Measurements from ENCODE around the gene ZBTB7C.

The ZBTB7C gene

DNA sequence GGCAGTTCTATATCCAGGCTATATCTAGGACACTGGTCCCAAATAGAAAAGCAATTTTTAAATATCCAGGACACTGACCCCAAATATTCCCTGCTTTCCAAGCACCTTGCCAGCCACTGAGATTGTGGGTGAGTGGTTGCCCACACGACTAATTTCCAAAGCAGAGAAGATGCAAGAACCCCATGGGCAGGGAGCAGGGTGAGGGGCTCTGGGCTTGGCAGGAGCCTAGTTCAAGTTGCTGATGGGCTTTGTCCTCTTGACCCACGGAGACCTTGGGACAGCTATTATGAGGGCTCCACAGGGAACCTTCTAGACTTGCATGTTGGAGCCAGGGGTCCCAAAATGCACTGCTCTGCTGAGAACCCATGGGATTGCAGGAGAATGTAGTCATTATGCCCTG, 332.7 kb downstream of the ZBTB7C start:
- Histone ChIP-seq H3K4me3 (ENCODE audit: low read length) (no peak overlapping the region), H3K36me3 (ENCODE audit: insufficient read depth, low read length) (no peaks in the 10 kb centered on the region), H3K4me1 (ENCODE audit: insufficient read depth, low read length) (no peaks in the 10 kb centered on the region), H3K9me3 (ENCODE audit: low read length) (no peaks in the 10 kb centered on the region), H3K27me3 (ENCODE audit: insufficient read depth, low read length) (peaks cover 10% of the 10 kb centered on the region), H2AFZ (ENCODE audit: low read depth, low read length) (no peak overlapping the region)

DNA sequence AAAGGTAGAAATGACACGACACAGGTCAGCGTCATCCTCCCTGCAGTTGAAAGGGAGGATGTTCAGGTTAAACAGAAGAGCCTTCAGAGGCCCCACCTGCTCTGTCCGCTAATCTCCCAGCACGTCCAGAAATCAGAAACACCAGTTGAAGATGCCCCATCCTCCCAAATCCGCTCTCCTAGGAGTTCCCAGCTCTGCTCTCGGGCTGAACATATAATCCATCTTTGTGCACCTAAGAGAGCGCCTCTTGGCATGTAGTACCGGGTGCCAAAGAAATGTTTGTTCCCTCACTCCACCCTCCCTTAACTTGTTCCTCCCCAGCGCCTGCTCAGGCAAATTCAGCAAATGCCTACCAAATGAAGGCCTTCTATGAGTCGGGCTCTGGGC, 333.5 kb downstream of the ZBTB7C start:
- Histone ChIP-seq H3K27me3 (ENCODE audit: insufficient read depth, low read length) (peaks cover 10% of the 10 kb centered on the region), H3K9me3 (ENCODE audit: low read length) (no peaks in the 10 kb centered on the region), H3K4me1 (ENCODE audit: insufficient read depth, low read length) (no peaks in the 10 kb centered on the region), H3K36me3 (ENCODE audit: insufficient read depth, low read length) (no peaks in the 10 kb centered on the region), H3K4me3 (ENCODE audit: low read length) (no peak overlapping the region), H2AFZ (ENCODE audit: low read depth, low read length) (no peak overlapping the region)

DNA sequence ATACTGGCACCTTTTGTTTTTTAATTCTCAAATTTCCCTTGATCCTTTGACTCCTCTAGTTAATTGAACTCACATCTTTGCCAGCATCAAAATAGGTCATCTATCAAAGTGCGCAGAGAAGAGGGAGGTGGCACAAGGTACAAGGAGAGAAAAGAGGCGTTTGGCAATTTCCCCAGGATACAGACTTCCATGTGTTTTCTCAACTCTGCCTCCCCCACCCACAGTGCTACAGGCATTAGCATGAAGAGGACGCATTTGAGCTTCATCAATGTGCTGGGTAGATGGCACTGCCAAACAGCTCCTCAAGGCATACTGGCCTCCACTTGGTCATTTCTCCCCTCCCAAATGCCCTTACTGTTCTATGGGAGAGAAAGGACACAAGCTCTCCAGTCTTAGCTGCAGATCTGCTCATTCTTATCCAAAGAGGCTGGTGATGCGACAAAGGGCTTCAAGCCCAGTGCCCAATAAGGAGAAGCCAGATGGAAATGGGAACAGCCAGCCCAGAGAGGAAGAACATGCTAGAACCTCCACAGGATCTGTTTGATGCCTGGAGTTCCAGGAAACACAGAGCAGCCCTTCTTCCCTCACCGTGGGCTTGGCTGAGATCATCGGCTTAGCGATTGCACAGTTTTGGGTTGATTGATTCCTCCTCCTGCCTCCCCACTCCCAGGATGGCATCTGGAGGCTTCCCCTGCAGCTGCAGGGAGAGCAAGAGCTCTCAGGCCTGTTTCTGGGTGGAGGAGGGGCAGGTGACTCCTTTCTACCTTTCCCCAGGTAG, 334.1 kb downstream of the ZBTB7C start:
- Histone ChIP-seq H3K4me1 (ENCODE audit: insufficient read depth, low read length) (no peaks in the 10 kb centered on the region), H2AFZ (ENCODE audit: low read depth, low read length) (no peak overlapping the region), H3K9me3 (ENCODE audit: low read length) (no peaks in the 10 kb centered on the region), H3K4me3 (ENCODE audit: low read length) (no peak overlapping the region), H3K36me3 (ENCODE audit: insufficient read depth, low read length) (no peaks in the 10 kb centered on the region), H3K27me3 (ENCODE audit: insufficient read depth, low read length) (peaks cover 10% of the 10 kb centered on the region)

DNA sequence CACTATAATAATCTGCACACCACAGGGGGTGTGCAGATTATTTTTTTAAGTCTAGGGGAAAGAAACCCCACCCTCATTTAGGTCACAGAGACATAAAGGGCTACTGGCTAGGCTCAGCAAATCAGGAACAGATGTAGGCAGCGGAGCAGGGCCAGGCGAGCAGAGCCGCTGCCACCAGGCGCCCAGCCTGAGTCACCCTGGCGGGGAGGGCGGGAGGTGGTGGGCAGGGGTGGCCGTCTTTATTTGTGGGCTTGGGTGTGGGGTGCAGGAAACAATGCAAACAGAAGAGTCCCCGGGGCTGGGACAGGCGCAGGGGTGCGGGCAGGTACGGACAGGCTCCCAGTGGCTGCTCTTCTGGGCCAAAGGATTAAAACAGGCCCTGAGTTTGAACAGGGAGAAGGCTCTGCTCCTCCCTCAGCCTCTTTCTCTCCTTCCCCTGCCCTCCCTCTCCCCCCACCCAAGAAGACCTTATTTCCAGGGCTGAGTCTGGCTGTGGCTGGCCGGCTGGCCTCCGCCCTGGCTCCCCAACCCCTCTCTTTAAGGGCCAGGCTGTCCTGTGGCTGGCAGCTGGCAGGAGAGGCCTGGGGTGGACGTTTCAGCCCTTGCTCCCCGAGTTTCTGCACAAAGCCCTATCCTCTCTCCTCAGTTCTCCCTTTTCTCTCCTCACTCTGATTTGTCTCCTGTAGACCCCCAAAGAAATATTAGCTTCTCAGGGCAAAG, 335.8 kb downstream of the ZBTB7C start:
- peaks cover 10% of the 10 kb centered on the region for H3K27me3 ChIP-seq (ENCODE audit: insufficient read depth, low read length)
- H3K4me3 ChIP-seq (ENCODE audit: low read length), result no peak overlapping the region
- H3K9me3 ChIP-seq (ENCODE audit: low read length), result no peaks in the 10 kb centered on the region
- no peak overlapping the region for H2AFZ ChIP-seq (ENCODE audit: low read depth, low read length)
- no peaks in the 10 kb centered on the region for H3K4me1 ChIP-seq (ENCODE audit: insufficient read depth, low read length)
- H3K36me3 ChIP-seq (ENCODE audit: insufficient read depth, low read length), result no peaks in the 10 kb centered on the region

GRCh38 chr18:48072428-48073204, 336.6 kb downstream of the ZBTB7C start:
- no peaks in the 10 kb centered on the region for H3K9me3 ChIP-seq (ENCODE audit: low read length)
- peaks cover 10% of the 10 kb centered on the region for H3K27me3 ChIP-seq (ENCODE audit: insufficient read depth, low read length)
- H3K36me3 ChIP-seq (ENCODE audit: insufficient read depth, low read length), result no peaks in the 10 kb centered on the region
- no peak overlapping the region for H2AFZ ChIP-seq (ENCODE audit: low read depth, low read length)
- H3K4me3 ChIP-seq (ENCODE audit: low read length), result no peak overlapping the region
- H3K4me1 ChIP-seq (ENCODE audit: insufficient read depth, low read length), result no peaks in the 10 kb centered on the region

DNA sequence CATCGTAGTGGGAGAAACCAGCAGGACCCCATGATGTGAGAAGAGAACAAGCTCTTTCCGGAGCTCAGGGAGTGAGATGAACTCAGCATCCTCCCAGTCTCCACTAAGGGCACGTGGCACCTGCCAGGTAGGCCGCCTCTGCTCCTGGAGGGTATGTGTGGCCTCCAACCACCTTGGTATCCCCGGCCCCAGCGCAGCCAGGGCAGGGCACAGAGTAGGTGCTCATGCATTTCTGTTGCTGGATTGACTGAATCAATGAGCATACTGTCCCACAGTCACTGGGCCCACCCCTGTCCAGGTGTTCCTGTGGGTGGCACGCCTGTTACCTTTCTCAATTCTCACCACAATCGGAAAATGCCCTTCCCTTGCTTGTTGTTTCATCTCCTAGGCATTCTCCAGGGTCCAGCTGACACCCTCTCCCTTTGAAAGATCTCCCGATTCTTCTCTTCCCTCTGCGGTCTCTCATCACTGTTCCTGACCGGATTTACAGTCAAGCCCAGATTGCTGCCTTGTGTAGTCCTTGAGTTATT, 340.2 kb downstream of the ZBTB7C start:
- no peaks in the 10 kb centered on the region for H3K36me3 ChIP-seq (ENCODE audit: insufficient read depth, low read length)
- no peaks in the 10 kb centered on the region for H3K4me1 ChIP-seq (ENCODE audit: insufficient read depth, low read length)
- H3K9me3 ChIP-seq (ENCODE audit: low read length), result no peaks in the 10 kb centered on the region
- peaks cover 10% of the 10 kb centered on the region for H3K27me3 ChIP-seq (ENCODE audit: insufficient read depth, low read length)
- H3K4me3 ChIP-seq (ENCODE audit: low read length), result no peak overlapping the region
- no peak overlapping the region for H2AFZ ChIP-seq (ENCODE audit: low read depth, low read length)

- Histone ChIP-seq H3K27me3 (ENCODE audit: insufficient read depth, low read length) (no peaks in the 10 kb centered on the region), H3K36me3 (ENCODE audit: insufficient read depth, low read length) (no peaks in the 10 kb centered on the region), H3K4me1 (ENCODE audit: insufficient read depth, low read length) (no peaks in the 10 kb centered on the region), H2AFZ (ENCODE audit: low read depth, low read length) (no peak overlapping the region), H3K9me3 (ENCODE audit: low read length) (no peaks in the 10 kb centered on the region), H3K4me3 (ENCODE audit: low read length) (no peak overlapping the region)
These were observed 342.9 kb downstream of the ZBTB7C start for GRCh38 chr18:48066225-48066652.

GRCh38 chr18:48065601-48065995, 343.6 kb downstream of the ZBTB7C start:
- Histone ChIP-seq H3K9me3 (ENCODE audit: low read length) (no peaks in the 10 kb centered on the region), H3K4me1 (ENCODE audit: insufficient read depth, low read length) (no peaks in the 10 kb centered on the region), H3K27me3 (ENCODE audit: insufficient read depth, low read length) (no peaks in the 10 kb centered on the region), H2AFZ (ENCODE audit: low read depth, low read length) (no peak overlapping the region), H3K36me3 (ENCODE audit: insufficient read depth, low read length) (no peaks in the 10 kb centered on the region), H3K4me3 (ENCODE audit: low read length) (no peak overlapping the region)

- H3K4me1 ChIP-seq (ENCODE audit: insufficient read depth, low read length), result no peaks in the 10 kb centered on the region
- H2AFZ ChIP-seq (ENCODE audit: low read depth, low read length), result no peak overlapping the region
- no peak overlapping the region for H3K4me3 ChIP-seq (ENCODE audit: low read length)
- H3K9me3 ChIP-seq (ENCODE audit: low read length), result no peaks in the 10 kb centered on the region
- no peaks in the 10 kb centered on the region for H3K36me3 ChIP-seq (ENCODE audit: insufficient read depth, low read length)
- no peaks in the 10 kb centered on the region for H3K27me3 ChIP-seq (ENCODE audit: insufficient read depth, low read length)
These were observed 344.1 kb downstream of the ZBTB7C start for GRCh38 chr18:48064978-48065600.

GRCh38 chr18:48061781-48062570, 347.2 kb downstream of the ZBTB7C start:
- H3K36me3 ChIP-seq (ENCODE audit: insufficient read depth, low read length), result no peaks in the 10 kb centered on the region
- H3K9me3 ChIP-seq (ENCODE audit: low read length), result no peaks in the 10 kb centered on the region
- H3K4me3 ChIP-seq (ENCODE audit: low read length), result no peak overlapping the region
- peaks cover 5% of the 10 kb centered on the region for H3K27me3 ChIP-seq (ENCODE audit: insufficient read depth, low read length)
- H3K4me1 ChIP-seq (ENCODE audit: insufficient read depth, low read length), result no peaks in the 10 kb centered on the region
- H2AFZ ChIP-seq (ENCODE audit: low read depth, low read length), result no peak overlapping the region

- Histone ChIP-seq H3K27me3 (ENCODE audit: insufficient read depth, low read length) (peaks cover 5% of the 10 kb centered on the region), H3K9me3 (ENCODE audit: low read length) (no peaks in the 10 kb centered on the region), H3K4me1 (ENCODE audit: insufficient read depth, low read length) (no peaks in the 10 kb centered on the region), H2AFZ (ENCODE audit: low read depth, low read length) (no peak overlapping the region), H3K4me3 (ENCODE audit: low read length) (no peak overlapping the region), H3K36me3 (ENCODE audit: insufficient read depth, low read length) (no peaks in the 10 kb centered on the region)
These were observed 348.2 kb downstream of the ZBTB7C start for GRCh38 chr18:48060970-48061369.

DNA sequence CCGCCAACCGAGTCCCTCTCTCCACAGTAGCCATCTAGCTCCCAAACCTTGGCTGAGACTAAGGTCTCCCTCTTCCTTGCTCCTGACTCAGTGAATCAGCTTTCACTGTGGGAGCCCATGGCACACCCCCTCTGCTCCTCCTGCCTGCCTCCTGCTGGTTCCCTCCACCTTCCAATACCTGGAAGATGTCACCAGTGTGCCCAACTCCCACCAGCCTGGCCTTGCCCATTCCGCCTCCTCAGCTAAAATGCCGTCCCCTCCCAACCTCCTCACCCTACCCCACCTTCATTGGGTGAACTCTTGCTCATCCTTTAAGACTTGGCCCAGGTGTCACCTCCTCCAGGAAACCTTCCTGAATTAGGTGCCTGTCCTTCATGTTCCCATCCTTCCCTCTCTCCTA, 348.8 kb downstream of the ZBTB7C start:
- Histone ChIP-seq H3K36me3 (ENCODE audit: insufficient read depth, low read length) (no peaks in the 10 kb centered on the region), H3K9me3 (ENCODE audit: low read length) (no peaks in the 10 kb centered on the region), H3K27me3 (ENCODE audit: insufficient read depth, low read length) (peaks cover 5% of the 10 kb centered on the region), H3K4me1 (ENCODE audit: insufficient read depth, low read length) (no peaks in the 10 kb centered on the region), H2AFZ (ENCODE audit: low read depth, low read length) (no peak overlapping the region), H3K4me3 (ENCODE audit: low read length) (no peak overlapping the region)
